ENCODE results near the gene TLE7.

Gene TLE7

GRCh38 chr16:71384073-71384724, 57.7 kb downstream of the TLE7 start:
- ATAC-seq (no peak), DNase-seq (no peak)
- Mint-ChIP-seq H3K9me3 (no peaks in the 10 kb centered on the region), H3K4me1 (no peaks in the 10 kb centered on the region), H3K4me3 (no peak overlapping the region), H3K36me3 (ENCODE audit: low read depth) (no peaks in the 10 kb centered on the region), H3K27me3 (peaks cover 33% of the 10 kb centered on the region), H3K27ac (no peak overlapping the region)

GRCh38 chr16:71383054-71383773, 58.6 kb downstream of the TLE7 start:
- peak; percentile 68 for ATAC-seq
- H3K4me1 Mint-ChIP-seq = no peaks in the 10 kb centered on the region
- peaks cover 32% of the 10 kb centered on the region for H3K27me3 Mint-ChIP-seq
- no peaks in the 10 kb centered on the region for H3K9me3 Mint-ChIP-seq
- H3K27ac Mint-ChIP-seq = no peak overlapping the region
- DNase-seq = peak; percentile 8
- no peak overlapping the region for H3K4me3 Mint-ChIP-seq
- H3K36me3 Mint-ChIP-seq (ENCODE audit: low read depth) = no peaks in the 10 kb centered on the region

GRCh38 chr16:71380831-71381230, 61.0 kb downstream of the TLE7 start:
- Mint-ChIP-seq H3K4me1 (no peaks in the 10 kb centered on the region), H3K27me3 (peaks cover 23% of the 10 kb centered on the region), H3K27ac (no peak overlapping the region), H3K36me3 (ENCODE audit: low read depth) (no peaks in the 10 kb centered on the region), H3K4me3 (no peak overlapping the region), H3K9me3 (no peaks in the 10 kb centered on the region)
- DNase-seq (no peak), ATAC-seq (no peak)

All from activated naive CD8-positive, alpha-beta T cell treated with anti-CD3 and anti-CD28 coated beads, Interleukin-2, amount 50 U/mL, for 24 hours (primary cell).